HG02763 (cell line): ENCODE measurements around the gene PPP1R9B.

Experiments
- ATAC-seq: cut with Tn5 transposase; IDR thresholded peaks from one replicate; pipeline ENCODE4 v1.9.1; 2021; ENCODE audit warnings: mild to moderate bottlenecking, moderate library complexity; ENCODE audit not compliant: unreplicated experiment

Gene PPP1R9B, protein sequence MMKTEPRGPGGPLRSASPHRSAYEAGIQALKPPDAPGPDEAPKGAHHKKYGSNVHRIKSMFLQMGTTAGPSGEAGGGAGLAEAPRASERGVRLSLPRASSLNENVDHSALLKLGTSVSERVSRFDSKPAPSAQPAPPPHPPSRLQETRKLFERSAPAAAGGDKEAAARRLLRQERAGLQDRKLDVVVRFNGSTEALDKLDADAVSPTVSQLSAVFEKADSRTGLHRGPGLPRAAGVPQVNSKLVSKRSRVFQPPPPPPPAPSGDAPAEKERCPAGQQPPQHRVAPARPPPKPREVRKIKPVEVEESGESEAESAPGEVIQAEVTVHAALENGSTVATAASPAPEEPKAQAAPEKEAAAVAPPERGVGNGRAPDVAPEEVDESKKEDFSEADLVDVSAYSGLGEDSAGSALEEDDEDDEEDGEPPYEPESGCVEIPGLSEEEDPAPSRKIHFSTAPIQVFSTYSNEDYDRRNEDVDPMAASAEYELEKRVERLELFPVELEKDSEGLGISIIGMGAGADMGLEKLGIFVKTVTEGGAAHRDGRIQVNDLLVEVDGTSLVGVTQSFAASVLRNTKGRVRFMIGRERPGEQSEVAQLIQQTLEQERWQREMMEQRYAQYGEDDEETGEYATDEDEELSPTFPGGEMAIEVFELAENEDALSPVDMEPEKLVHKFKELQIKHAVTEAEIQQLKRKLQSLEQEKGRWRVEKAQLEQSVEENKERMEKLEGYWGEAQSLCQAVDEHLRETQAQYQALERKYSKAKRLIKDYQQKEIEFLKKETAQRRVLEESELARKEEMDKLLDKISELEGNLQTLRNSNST

DNA sequence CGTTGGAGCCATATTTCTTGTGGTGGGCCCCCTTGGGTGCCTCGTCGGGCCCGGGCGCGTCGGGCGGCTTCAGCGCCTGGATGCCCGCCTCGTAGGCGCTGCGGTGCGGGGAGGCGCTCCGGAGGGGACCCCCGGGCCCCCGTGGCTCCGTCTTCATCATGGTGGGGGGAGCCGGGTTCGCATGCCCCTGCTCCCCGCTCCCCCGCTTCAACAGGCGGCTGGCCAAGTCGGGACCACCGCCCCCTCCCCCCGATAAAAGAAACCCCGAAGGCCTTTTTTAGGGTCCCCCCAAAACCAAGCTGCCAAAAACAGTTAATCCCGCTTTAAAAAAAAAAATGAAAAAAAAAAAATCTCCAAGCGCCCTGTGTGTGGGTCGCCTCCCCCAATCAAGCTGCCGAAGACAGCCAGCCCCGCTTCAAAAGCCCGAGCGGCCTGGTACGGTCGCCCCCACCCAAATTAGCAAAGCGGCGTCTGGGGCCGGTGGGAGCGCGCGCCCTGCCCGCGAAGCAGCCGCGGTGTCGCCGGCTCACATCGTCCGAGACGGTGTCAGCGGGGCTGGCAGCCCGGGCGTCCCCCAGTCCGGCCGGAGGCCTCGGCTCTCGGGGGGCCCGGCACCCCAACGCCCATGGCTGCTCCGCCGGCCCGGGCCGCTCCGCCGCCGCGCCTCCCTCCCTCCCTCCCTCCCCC lies at the start of gene PPP1R9B:
Gene PPP1R9B, minus strand, starts transcription at position 324 of the 687 bp plus-strand sequence. Its CDS starts 164 bp downstream, at position 160.
- no peak for ATAC-seq

DNA sequence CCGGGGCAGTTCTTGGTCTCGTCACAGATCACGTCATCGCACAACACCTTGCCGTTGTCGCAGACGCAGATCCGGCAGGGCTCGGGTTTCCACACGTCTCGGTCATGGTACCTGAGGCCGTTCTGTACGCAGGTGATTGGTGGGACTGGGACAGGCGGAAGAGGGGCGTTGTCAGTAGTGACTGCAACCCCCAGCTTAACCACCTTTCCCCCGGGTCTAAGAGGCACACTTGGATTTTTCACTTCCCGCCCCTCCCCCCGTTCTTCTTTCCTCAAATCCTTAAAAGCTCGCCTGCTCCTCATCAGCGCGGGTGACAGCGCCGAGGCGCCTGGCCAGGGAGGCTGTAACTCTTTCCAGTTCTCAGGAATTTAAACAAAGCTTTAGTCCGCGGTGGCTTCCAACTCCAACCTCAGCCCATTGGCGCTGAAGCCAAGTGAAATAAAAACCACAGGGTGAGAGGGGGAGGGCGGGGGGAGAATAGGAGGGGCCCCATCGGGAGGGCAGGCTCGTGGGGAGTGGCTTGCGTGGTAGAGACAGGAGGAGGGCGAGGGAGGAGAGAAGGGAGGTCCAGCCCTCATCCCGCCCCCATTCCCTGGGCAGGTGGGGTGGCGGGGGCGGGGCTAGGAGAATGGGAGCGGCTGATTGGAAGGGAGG lies 49.5 kb upstream of the PPP1R9B start:
- ATAC-seq, result peak; percentile 17

DNA sequence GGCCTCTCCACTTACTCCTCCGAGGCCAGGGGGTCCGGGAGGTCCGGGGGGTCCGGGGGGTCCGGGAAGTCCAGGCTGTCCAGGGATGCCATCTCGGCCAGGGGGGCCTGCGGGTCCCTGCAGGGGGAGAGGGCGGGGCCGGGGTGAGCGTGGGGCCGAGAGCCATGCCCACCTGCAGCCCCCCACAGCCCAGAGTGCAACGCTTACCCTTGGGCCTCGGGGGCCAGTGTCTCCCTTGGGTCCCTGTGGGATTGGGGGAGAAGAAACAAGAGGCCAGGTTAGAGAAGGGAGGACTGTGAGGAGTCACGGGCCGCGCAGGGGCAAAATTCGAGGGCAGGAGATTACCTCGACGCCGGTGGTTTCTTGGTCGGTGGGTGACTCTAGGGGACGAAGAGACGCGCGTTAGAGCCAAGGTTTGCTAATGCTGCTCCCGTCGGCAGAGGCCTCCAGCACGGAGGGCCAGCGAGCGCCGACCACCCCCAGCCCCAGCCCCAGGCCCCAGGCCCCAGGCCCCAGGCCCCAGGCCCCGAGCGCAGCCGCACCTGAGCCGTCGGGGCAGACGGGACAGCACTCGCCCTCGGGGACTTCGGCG lies 48.8 kb upstream of the PPP1R9B start:
- ATAC-seq, result no peak

DNA sequence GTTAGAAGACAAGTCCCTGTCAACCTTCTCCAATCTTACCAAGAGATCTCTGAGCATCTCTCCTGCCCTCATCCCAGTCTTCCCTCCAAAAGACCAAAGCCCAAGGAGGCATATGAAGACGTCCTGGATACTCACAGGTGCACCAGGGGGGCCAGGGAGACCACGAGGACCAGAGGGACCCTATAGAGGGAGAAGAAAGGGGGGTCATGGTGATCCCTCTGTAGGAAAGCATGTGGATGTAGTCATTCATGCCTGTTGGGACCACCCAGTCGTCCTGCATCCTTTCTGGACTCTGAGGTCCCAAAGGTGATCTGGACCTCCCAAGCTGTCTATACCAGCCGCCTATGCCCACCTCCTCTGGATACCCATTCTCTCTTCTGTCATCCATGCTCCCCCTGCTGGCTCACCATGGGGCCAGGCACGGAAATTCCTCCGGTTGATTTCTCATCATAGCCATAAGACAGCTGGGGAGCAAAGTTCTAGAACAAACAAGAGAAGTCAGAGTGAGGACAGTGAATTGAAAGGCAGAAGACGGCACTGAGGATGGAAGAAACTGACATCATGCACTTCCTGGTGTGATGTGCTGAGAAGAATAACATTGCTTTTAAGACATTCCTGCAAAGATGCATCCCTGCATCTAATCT lies 47.7 kb upstream of the PPP1R9B start:
- no peak for ATAC-seq

DNA sequence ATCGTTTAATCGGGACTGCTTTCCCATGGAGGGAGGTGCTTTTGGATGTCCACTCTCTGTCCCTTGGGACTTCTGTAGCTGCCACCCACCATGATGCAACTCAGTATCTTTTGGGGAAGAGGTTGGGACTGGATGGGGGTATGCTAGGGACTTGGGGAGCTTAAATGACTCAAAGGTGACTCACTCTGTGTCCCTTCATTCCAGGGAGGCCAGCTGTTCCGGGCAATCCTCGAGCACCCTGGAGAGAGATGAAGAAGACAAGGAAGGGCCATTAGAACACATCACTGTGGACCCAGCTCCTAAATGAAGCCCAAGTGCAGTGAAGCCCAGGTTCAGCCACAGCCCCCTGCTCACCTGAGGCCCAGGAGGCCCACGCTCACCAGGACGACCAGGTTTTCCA lies 46.3 kb upstream of the PPP1R9B start:
- no peak for ATAC-seq

DNA sequence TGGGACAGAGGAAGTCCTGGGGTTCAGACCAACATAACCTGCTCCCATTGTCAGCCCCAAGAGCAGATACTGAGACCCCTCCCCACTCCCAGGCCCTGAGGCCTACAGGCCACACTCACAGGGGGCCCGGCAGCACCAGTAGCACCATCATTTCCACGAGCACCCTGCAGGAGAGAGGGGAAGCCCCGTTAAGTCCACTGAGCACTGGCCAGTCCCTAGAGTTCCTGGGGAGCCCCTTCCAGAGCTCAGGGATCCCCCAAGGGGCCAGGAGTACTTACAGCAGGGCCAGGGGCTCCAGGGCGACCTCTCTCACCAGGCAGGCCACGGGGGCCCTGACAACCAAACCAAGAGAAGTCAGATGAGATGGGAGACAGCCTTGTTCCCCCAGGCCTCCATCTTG lies 45.6 kb upstream of the PPP1R9B start:
- ATAC-seq, result no peak

DNA sequence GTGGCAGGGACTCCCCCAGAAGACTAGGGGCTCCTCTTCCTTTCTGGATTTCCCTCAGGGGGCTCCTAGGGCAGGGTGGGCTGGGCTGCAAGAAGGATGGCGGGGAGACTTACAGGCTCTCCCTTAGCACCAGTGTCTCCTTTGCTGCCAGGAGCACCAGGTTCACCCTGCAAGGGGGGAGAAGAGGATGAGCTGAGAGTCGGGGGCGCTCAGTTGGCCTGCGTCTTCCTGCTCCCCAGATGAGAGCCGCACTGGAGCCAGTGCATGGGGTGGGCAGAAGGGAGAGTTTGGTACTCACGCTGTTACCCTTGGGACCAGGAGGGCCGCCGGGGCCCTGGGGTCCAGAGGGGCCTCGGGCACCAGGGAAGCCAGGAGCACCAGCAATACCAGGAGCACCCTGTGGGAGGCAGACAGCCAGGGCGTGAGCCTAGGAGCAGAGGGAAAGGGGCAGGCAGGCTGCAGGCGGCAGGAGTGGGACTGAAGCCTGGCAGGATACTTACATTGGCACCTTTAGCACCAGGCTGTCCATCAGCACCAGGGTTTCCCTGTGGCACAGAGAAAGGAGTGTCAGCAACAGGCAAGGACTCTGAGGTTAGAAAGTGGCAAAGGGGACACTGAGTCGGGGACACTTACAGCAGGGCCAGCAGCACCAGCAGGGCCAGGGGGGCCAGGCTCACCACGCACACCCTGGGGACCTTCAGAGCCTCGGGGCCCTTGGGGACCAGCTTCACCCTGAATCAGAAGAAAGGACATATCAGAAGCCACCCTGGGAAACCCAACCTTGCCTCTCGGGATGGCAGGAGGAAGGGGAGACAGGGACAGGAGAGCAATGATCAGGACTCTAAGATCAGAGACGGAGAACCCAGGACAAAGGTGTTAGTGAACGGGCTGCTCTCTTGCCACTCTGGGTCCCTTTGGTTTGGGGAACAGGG lies 44.7 kb upstream of the PPP1R9B start:
- no peak for ATAC-seq

DNA sequence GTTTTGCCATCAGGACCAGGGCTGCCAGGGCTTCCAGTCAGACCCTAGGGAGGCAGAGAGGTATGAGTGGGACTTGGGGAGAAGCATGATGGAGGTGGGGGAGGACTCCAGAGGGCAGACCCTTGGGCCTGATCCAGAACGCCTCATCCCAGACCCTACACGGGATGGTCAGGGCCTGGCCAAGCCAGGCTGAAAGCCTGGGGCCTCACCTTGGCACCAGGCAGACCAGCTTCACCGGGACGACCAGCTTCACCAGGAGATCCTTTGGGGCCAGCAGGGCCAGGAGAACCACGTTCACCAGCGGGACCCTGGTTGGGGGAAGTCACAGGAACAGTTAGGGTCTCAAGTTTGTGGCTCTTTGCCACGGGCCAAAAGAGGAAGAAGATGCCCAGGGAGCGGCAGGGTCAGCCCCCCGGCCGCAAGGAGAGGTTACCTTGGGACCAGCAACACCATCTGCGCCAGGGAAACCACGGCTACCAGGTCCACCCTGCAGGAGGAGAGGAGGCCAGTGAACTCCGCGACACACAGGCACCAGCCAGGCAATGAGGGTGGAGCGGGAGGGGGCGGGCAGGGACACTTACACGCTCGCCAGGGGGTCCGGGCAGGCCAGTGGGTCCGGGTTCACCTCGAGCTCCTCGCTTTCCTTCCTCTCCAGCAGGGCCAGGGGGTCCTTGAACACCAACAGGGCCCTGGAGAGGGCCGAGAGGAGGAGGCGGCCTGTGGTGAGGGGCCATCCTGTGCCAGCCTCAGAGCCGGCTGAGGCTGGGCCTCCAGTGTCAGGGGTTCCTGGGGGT lies 43.9 kb upstream of the PPP1R9B start:
- ATAC-seq, result no peak

DNA sequence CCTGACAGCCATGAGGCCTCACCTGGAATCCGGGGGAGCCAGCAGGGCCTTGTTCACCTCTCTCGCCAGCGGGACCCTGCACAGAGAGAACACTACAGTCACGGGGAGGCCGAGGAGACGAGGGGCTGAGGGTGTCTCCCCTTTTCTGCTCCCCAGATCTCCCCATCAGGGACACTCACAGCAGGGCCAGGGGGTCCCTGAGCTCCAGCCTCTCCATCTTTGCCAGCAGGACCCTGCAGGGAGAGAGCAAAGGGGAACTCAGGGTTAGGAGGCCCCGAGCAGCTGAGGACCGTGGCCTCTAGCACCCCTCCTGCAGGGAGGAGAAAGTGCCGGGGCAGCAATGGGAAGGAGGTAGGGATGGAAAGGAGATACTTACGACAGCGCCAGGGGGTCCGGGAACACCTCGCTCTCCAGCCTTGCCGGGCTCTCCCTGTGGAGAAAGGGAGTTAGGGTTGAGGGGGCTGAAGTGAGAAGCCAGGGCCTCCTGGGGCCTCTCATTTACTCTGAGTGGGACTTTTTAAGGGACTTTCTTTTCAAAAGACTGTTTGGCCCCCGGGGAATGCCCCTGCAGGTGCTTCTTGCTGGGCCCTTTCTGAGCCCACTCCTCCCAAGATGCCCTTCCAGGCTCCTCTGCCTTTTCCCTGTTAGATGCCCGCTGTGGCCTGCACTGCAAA lies 42.3 kb upstream of the PPP1R9B start:
- no peak for ATAC-seq

DNA sequence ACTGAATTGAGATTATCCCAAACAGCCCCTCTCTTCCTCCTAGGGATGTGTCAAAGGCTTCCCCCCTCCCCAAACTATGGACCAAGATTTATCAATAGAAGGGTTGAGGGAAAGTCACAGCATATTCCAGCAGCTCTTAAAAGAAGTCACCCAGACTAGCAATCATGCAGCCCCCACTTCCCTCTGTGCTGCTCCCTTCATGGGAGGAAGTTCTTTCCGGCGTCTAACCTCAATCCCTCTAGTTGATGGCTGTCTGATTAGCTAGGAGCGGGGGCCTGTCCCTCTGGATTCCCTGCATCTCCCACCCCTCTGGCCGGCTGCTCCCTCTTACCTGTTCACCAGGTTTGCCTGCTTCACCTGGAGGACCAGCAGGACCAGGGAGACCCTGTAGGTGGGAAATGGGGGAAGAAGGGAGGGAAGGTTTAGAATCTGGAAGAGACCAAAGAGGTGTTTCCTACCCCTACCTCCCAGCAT lies 41.7 kb upstream of the PPP1R9B start:
- no peak for ATAC-seq

DNA sequence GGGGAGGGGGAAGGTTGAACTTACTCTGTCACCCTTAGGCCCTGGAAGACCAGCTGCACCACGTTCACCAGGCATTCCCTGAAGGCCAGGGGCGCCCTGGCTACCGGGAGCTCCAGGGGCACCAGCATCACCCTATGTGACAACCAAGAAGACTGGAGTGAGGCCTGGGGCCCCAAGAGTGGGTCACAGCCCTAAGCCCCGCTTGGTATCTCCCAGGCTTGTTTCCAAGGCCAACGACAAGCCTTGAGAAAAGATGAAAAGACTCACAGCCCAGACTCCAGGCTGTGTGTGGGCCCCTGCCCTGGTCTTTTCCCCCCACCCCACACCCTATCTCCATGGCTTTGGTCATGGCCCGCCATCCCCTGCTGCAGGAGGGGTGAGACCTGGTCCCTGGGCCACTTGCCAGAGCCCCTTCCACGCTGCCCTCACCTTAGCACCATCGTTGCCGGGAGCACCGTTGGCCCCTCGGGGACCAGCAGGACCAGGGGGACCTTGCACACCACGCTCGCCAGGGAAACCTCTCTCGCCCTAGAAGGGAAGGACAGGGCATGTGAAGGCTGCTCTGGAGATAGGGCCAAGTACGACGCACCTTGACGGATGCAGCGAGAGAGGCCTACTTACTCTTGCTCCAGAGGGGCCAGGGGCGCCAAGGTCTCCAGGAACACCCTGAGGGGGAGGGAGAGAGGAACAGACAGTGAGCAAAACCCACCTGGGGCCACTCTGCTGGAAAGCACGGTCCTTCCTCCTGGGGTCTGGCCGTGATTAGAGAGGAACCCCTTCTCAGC lies 41.1 kb upstream of the PPP1R9B start:
- ATAC-seq, result no peak

DNA sequence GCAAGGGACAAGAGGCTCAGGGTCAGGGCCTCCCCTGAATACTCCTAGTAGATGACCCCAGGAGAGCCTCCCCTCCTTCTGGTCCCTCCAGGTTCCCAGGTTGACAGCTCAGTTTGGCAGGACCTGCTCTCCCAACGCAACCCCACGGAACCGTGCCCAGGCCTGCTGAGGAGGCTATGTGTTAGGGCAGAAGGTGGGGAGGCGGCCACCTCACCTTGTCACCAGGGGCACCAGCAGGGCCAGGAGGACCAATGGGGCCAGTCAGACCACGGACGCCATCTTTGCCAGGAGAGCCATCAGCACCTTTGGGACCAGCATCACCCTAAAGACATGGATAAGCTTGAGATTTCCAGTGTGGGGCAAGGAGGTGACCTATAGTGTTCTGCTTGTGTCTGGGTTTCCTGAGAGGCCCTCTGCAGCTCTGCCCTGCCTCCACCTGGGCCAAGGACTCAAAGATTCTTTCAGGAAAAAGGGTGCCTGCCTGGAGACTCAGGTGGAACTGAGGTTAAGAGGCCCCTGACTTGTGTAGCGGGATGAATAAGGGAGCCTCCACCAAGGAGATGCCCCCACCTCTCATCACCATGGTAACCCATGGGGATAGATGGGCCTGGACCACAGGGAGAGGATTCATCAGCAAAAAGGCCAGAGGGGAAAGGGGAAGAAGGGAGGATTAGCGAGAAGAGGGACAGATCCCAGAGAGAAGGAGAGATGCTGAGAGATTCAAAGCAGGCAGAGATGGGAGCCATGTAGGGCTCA lies 40.3 kb upstream of the PPP1R9B start:
- ATAC-seq, result no peak

DNA sequence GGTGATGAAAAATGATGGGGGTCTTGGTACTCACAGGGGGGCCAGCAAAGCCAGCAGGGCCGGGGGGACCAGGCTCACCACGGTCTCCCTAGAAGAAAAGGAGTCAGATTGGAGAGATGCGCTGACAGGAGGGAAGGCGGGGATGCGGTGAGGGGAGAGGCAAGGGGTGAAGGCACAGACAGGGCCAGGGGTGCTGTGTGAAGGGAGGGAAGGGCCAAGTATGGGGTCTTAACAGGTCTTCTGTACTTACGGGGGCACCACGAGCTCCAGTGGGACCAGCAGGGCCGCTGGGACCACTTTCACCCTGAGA lies 39.8 kb upstream of the PPP1R9B start:
- no peak for ATAC-seq

DNA sequence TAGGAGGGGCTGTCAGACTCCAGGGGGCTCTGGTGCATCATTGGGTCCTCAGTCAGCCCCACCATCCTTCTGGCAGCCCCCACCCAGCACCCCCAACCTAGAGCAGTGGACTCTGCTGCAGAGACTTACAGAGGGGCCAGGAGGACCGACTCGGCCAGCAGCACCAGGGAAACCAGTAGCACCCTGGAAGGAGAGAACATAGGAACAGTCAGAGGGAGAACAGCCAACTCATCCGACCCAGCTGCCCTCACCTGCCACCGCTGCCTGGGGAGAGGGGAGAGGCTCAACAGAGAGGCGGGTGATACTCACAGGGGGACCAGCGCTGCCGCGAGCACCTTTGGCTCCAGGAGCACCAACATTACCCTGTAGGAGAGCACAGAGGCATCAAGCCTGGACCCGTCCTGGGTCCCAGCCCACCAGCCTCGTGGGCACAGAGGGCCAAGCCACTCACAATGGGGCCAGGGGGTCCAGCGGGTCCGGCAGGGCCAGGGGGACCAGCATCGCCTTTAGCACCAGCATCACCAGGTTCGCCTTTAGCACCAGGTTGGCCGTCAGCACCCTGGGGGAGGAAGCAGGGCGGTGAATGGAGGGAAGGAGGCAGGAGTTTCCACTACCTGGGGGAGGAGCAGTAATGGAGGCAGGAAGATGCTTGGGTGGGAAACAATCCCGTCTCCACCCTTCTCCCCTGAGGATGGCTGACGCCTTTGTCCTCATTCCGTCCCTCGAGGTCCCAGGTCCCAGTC lies 39.2 kb upstream of the PPP1R9B start:
- no peak for ATAC-seq

DNA sequence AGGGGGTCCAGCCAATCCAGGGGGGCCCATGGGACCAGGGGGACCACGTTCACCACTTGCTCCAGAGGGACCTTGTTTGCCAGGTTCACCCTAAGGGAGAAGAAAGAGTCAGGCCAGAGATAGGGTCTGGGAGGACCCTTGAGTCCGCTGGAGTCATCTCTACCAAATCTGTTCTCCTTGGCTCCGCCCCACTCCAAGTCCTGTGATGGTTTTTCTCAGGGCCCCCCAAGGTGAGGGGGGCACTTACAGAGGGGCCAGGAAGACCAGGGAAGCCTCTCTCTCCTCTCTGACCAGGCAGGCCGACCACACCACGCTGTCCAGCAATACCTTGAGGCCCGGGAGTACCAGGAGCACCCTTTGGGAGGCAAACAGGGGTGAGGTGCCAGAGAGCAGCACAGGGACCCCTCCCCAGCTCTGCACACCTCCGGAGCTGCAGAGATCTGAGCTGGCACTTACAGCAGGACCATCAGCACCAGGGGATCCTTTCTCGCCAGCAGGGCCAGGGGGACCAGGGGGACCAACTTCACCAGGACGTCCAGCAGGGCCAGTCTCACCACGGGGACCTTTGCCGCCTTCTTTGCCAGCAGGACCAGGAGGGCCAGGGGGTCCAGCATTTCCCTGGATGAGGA lies 38.6 kb upstream of the PPP1R9B start:
- no peak for ATAC-seq
